ENCODE data around the gene SRI.

DNA sequence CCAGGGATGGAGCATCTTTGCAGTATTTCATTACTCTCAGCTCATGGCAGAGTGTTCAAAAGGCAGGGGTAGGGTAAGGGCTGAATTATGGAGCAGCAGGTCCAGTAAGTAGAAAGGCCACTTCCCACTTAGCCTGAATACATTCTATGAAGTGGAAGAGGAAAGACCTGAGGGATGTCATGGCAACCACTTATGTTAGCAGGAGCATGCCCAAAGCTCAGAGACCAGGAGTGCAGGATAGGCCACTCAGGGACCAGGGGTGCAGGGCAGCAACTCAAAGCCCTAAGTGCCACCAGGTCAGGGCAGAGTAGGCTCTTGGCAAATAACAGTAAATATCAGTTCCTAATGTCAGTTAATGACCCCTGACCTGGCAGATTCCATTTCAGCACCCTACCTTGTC, 3.6 kb downstream of the SRI start:
- TF ChIP-seq, protein P1, sequence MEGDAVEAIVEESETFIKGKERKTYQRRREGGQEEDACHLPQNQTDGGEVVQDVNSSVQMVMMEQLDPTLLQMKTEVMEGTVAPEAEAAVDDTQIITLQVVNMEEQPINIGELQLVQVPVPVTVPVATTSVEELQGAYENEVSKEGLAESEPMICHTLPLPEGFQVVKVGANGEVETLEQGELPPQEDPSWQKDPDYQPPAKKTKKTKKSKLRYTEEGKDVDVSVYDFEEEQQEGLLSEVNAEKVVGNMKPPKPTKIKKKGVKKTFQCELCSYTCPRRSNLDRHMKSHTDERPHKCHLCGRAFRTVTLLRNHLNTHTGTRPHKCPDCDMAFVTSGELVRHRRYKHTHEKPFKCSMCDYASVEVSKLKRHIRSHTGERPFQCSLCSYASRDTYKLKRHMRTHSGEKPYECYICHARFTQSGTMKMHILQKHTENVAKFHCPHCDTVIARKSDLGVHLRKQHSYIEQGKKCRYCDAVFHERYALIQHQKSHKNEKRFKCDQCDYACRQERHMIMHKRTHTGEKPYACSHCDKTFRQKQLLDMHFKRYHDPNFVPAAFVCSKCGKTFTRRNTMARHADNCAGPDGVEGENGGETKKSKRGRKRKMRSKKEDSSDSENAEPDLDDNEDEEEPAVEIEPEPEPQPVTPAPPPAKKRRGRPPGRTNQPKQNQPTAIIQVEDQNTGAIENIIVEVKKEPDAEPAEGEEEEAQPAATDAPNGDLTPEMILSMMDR (IDR thresholded peaks at IDR 0.05), result no peak
- TF ChIP-seq EP300 (IDR thresholded peaks at IDR 0.05), result no peak
